ENCODE results near the gene HIPK4. TPM values are rescaled to one million over a fixed set of nuclear protein-coding genes. Genes with fewer than 3 reads are reported as not detected.

HIPK4 gene
- total and polyA plus RNA-seq, 2 experiments from 2014 or later, result 0.19 to 0.43 TPM

GRCh38 chr19:40420766-40421765 lies 31.1 kb upstream of the HIPK4 start:
- H2AFZ ChIP-seq, result peak overlapping the region; percentile 79
- peak; percentile 98 for DNase-seq
- peak overlapping the region; percentile 98 for H3K4me2 ChIP-seq (ENCODE audit: unreplicated experiment)
- no peaks in the 10 kb centered on the region for H4K20me1 ChIP-seq (ENCODE audit: insufficient read depth)
- 2 to 5% methylated on average over 48 to 50 of the region's 56 CpGs for WGBS, 2 experiments (ENCODE audit: low coverage in 1 of 2, low lambda C conversion rate in 2 of 2, missing lambda C conversion rate in 2 of 2)
- H3K36me3 ChIP-seq (ENCODE audit: low read depth), result peaks cover 9% of the 10 kb centered on the region; the same call in 1 of the 2 replicates
- H3K4me1 ChIP-seq (ENCODE audit: insufficient read depth), result peaks cover 26% of the 10 kb centered on the region
- in situ Hi-C loops (cut with MboI), result no loop called here
- H3K9ac ChIP-seq, result peak overlapping the region; percentile 86
- H3F3A ChIP-seq (ENCODE audit: insufficient read depth), result peaks cover 20% of the 10 kb centered on the region
- H3K9me2 ChIP-seq (ENCODE audit: insufficient read depth), result no peaks in the 10 kb centered on the region
- no peaks in the 10 kb centered on the region for H3K27me3 ChIP-seq (replicated peaks; ENCODE audit: insufficient read depth)
- H3K4me3 ChIP-seq, result peak overlapping the region; percentile 74
- peaks cover 38% of the 10 kb centered on the region for H3K79me2 ChIP-seq (ENCODE audit: insufficient read depth)
- H3K9me3 ChIP-seq (ENCODE audit: low read depth), result no peaks in the 10 kb centered on the region
- H3K27ac ChIP-seq, result peak overlapping the region; percentile 92
- no peak for TF ChIP-seq EZH2 (IDR thresholded peaks at IDR 0.05; ENCODE audit: insufficient read depth, poor library complexity, severe bottlenecking)
- no peak for TF ChIP-seq EZH2phosphoT487 (IDR thresholded peaks at IDR 0.05; ENCODE audit: insufficient read depth, low read depth)

- peak overlapping the region; percentile 98 for H3K4me2 ChIP-seq (ENCODE audit: unreplicated experiment)
- DNase-seq, result no peak
- peaks cover 9% of the 10 kb centered on the region; the same call in 1 of the 2 replicates for H3K36me3 ChIP-seq (ENCODE audit: low read depth)
- H3K4me1 ChIP-seq (ENCODE audit: insufficient read depth), result peaks cover 26% of the 10 kb centered on the region
- H3K79me2 ChIP-seq (ENCODE audit: insufficient read depth), result peaks cover 38% of the 10 kb centered on the region
- H3K27me3 ChIP-seq (replicated peaks; ENCODE audit: insufficient read depth), result no peaks in the 10 kb centered on the region
- WGBS, 2 experiments (ENCODE audit: low coverage in 1 of 2, low lambda C conversion rate in 2 of 2, missing lambda C conversion rate in 2 of 2), result 50 to 53% methylated on average over 14 of the region's 14 CpGs
- in situ Hi-C loops (cut with MboI), result no loop called here
- H3K27ac ChIP-seq, result peak overlapping the region; percentile 92
- peak overlapping the region; percentile 86 for H3K9ac ChIP-seq
- no peaks in the 10 kb centered on the region for H4K20me1 ChIP-seq (ENCODE audit: insufficient read depth)
- peaks cover 20% of the 10 kb centered on the region for H3F3A ChIP-seq (ENCODE audit: insufficient read depth)
- peak overlapping the region; percentile 74 for H3K4me3 ChIP-seq
- TF ChIP-seq EZH2phosphoT487 (IDR thresholded peaks at IDR 0.05; ENCODE audit: insufficient read depth, low read depth) (no peak), EZH2 (IDR thresholded peaks at IDR 0.05; ENCODE audit: insufficient read depth, poor library complexity, severe bottlenecking) (no peak)
- no peaks in the 10 kb centered on the region for H3K9me3 ChIP-seq (ENCODE audit: low read depth)
- H2AFZ ChIP-seq, result peak overlapping the region; percentile 79
- no peaks in the 10 kb centered on the region for H3K9me2 ChIP-seq (ENCODE audit: insufficient read depth)
Measured at GRCh38 chr19:40420451-40420765, 30.4 kb upstream of the HIPK4 start.

GRCh38 chr19:40419780-40420179 lies 29.8 kb upstream of the HIPK4 start:
- no peaks in the 10 kb centered on the region for H3K27me3 ChIP-seq (replicated peaks; ENCODE audit: insufficient read depth)
- H3K4me2 ChIP-seq (ENCODE audit: unreplicated experiment), result no peak overlapping the region
- H3K9me2 ChIP-seq (ENCODE audit: insufficient read depth), result no peaks in the 10 kb centered on the region
- peaks cover 18% of the 10 kb centered on the region for H3F3A ChIP-seq (ENCODE audit: insufficient read depth)
- H3K9ac ChIP-seq, result no peak overlapping the region
- no peak overlapping the region for H3K4me3 ChIP-seq
- H3K4me1 ChIP-seq (ENCODE audit: insufficient read depth), result peaks cover 26% of the 10 kb centered on the region
- H2AFZ ChIP-seq, result no peak overlapping the region
- DNase-seq, result no peak
- H3K9me3 ChIP-seq (ENCODE audit: low read depth), result no peaks in the 10 kb centered on the region
- peaks cover 33% of the 10 kb centered on the region for H3K79me2 ChIP-seq (ENCODE audit: insufficient read depth)
- WGBS, 2 experiments (ENCODE audit: low coverage in 1 of 2, low lambda C conversion rate in 2 of 2, missing lambda C conversion rate in 2 of 2), result 99% methylated on average over 5 of the region's 5 CpGs
- H4K20me1 ChIP-seq (ENCODE audit: insufficient read depth), result no peaks in the 10 kb centered on the region
- TF ChIP-seq EZH2 (IDR thresholded peaks at IDR 0.05; ENCODE audit: insufficient read depth, poor library complexity, severe bottlenecking) (no peak), EZH2phosphoT487 (IDR thresholded peaks at IDR 0.05; ENCODE audit: insufficient read depth, low read depth) (no peak)
- peaks cover 9% of the 10 kb centered on the region; the same call in 1 of the 2 replicates for H3K36me3 ChIP-seq (ENCODE audit: low read depth)
- in situ Hi-C loops (cut with MboI), result no loop called here
- no peak overlapping the region for H3K27ac ChIP-seq

GRCh38 chr19:40419066-40419612 lies 29.2 kb upstream of the HIPK4 start:
- Histone ChIP-seq H3K9me3 (ENCODE audit: low read depth) (no peaks in the 10 kb centered on the region), H2AFZ (no peak overlapping the region), H3K27me3 (replicated peaks; ENCODE audit: insufficient read depth) (no peaks in the 10 kb centered on the region), H3F3A (ENCODE audit: insufficient read depth) (peaks cover 13% of the 10 kb centered on the region), H3K27ac (no peak overlapping the region), H3K9me2 (ENCODE audit: insufficient read depth) (no peaks in the 10 kb centered on the region), H3K36me3 (ENCODE audit: low read depth) (peaks cover 9% of the 10 kb centered on the region; the same call in 1 of the 2 replicates), H4K20me1 (ENCODE audit: insufficient read depth) (no peaks in the 10 kb centered on the region), H3K4me3 (no peak overlapping the region), H3K79me2 (ENCODE audit: insufficient read depth) (peaks cover 27% of the 10 kb centered on the region), H3K4me2 (ENCODE audit: unreplicated experiment) (no peak overlapping the region), H3K4me1 (ENCODE audit: insufficient read depth) (peaks cover 26% of the 10 kb centered on the region), H3K9ac (no peak overlapping the region)
- 63 to 71% methylated on average over 5 of the region's 5 CpGs for WGBS, 2 experiments (ENCODE audit: low coverage in 1 of 2, low lambda C conversion rate in 2 of 2, missing lambda C conversion rate in 2 of 2)
- in situ Hi-C loops (cut with MboI), result no loop called here
- DNase-seq, result no peak
- TF ChIP-seq EZH2 (IDR thresholded peaks at IDR 0.05; ENCODE audit: insufficient read depth, poor library complexity, severe bottlenecking) (no peak), EZH2phosphoT487 (IDR thresholded peaks at IDR 0.05; ENCODE audit: insufficient read depth, low read depth) (no peak)
